ENCODE measurements around the gene EPYC. TPM values are rescaled to one million over a fixed set of nuclear protein-coding genes. Genes with fewer than 3 reads are reported as not detected.

Gene EPYC
- total RNA-seq, 1 experiment from 2014 or later = not detected

GRCh38 chr12:90970471-90970870 is 34.3 kb downstream of the EPYC start:
- POLR2A ChIA-PET (ENCODE audit: low non-redundant PET) = no interaction called here

GRCh38 chr12:90969851-90970250 is 34.9 kb downstream of the EPYC start:
- no TSS peak for BruUV-seq (replicated peaks)
- H3K4me3 ChIP-seq (ENCODE audit: low read depth, low read length, poor library complexity, severe bottlenecking) = no peak overlapping the region
- POLR2A ChIA-PET (ENCODE audit: low non-redundant PET) = no interaction called here
- CTCF ChIA-PET = no interaction called here
- DNase-seq (ENCODE audit: low spot score) = no peak
- H3K27ac ChIP-seq (ENCODE audit: low read depth, low read length, poor library complexity, severe bottlenecking) = no peak overlapping the region
- H3K27me3 ChIP-seq (replicated peaks; ENCODE audit: insufficient read depth, low read depth, low read length, poor library complexity) = no peaks in the 10 kb centered on the region
- no peaks in the 10 kb centered on the region for H3K36me3 ChIP-seq (ENCODE audit: insufficient read depth, low read length, poor library complexity, severe bottlenecking)
- intact Hi-C loops (cut with micrococcal nuclease; ENCODE audit: unreplicated experiment) = no loop called here
- H3K4me1 ChIP-seq (ENCODE audit: insufficient read depth, low read length, poor library complexity, severe bottlenecking) = no peaks in the 10 kb centered on the region
- no peaks in the 10 kb centered on the region for H3K9me3 ChIP-seq (ENCODE audit: low read depth, low read length, poor library complexity, severe bottlenecking)
- TF ChIP-seq EZH2 (IDR thresholded peaks at IDR 0.05; ENCODE audit: borderline replicate concordance, low read depth, low read length, poor library complexity, severe bottlenecking) (no peak), CTCF (conservative IDR thresholded peaks at IDR 0.05; ENCODE audit: low read depth, low read length) (no peak)

More at GRCh38 chr12:90970471-90970870, 34.3 kb downstream of the EPYC start:
- CTCF ChIA-PET = no interaction called here
- Histone ChIP-seq H3K27ac (ENCODE audit: low read depth, low read length, poor library complexity, severe bottlenecking) (no peak overlapping the region), H3K9me3 (ENCODE audit: low read depth, low read length, poor library complexity, severe bottlenecking) (no peaks in the 10 kb centered on the region), H3K36me3 (ENCODE audit: insufficient read depth, low read length, poor library complexity, severe bottlenecking) (no peaks in the 10 kb centered on the region), H3K4me1 (ENCODE audit: insufficient read depth, low read length, poor library complexity, severe bottlenecking) (no peaks in the 10 kb centered on the region), H3K4me3 (ENCODE audit: low read depth, low read length, poor library complexity, severe bottlenecking) (no peak overlapping the region), H3K27me3 (replicated peaks; ENCODE audit: insufficient read depth, low read depth, low read length, poor library complexity) (no peaks in the 10 kb centered on the region)
- DNase-seq (ENCODE audit: low spot score) = no peak
- intact Hi-C loops (cut with micrococcal nuclease; ENCODE audit: unreplicated experiment) = no loop called here
- BruUV-seq (replicated peaks) = no TSS peak
- no peak for TF ChIP-seq EZH2 (IDR thresholded peaks at IDR 0.05; ENCODE audit: borderline replicate concordance, low read depth, low read length, poor library complexity, severe bottlenecking)

DNA sequence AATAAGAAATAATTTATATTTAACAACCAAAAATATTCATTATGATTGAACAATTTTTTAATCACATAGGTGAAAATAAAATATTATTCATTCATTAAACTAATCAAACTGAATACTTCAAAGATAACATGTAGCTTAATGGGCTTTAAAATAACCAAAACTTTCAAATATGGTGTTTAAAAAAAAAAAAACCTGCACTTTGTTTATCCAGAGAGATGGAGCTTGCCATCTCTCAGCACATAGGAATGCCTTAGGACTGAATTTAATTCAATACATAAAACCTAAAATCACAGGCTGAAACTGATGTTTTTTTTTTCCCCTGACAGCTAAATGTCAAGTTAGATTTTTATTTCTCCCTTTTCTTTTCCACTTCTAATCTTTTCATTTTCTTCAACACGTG is 35.4 kb downstream of the EPYC start:
- DNase-seq (ENCODE audit: low spot score) = no peak
- TF ChIP-seq EZH2 (IDR thresholded peaks at IDR 0.05; ENCODE audit: borderline replicate concordance, low read depth, low read length, poor library complexity, severe bottlenecking) = no peak
- TF ChIP-seq CTCF (conservative IDR thresholded peaks at IDR 0.05; ENCODE audit: low read depth, low read length) = no peak
- intact Hi-C loops (cut with micrococcal nuclease; ENCODE audit: unreplicated experiment) = no loop called here
- Histone ChIP-seq H3K4me1 (ENCODE audit: insufficient read depth, low read length, poor library complexity, severe bottlenecking) (no peaks in the 10 kb centered on the region), H3K27ac (ENCODE audit: low read depth, low read length, poor library complexity, severe bottlenecking) (no peak overlapping the region), H3K27me3 (replicated peaks; ENCODE audit: insufficient read depth, low read depth, low read length, poor library complexity) (no peaks in the 10 kb centered on the region), H3K36me3 (ENCODE audit: insufficient read depth, low read length, poor library complexity, severe bottlenecking) (no peaks in the 10 kb centered on the region), H3K9me3 (ENCODE audit: low read depth, low read length, poor library complexity, severe bottlenecking) (no peaks in the 10 kb centered on the region), H3K4me3 (ENCODE audit: low read depth, low read length, poor library complexity, severe bottlenecking) (no peak overlapping the region)
- no TSS peak for BruUV-seq (replicated peaks)
- ChIA-PET CTCF (no interaction called here), POLR2A (ENCODE audit: low non-redundant PET) (no interaction called here)

DNA sequence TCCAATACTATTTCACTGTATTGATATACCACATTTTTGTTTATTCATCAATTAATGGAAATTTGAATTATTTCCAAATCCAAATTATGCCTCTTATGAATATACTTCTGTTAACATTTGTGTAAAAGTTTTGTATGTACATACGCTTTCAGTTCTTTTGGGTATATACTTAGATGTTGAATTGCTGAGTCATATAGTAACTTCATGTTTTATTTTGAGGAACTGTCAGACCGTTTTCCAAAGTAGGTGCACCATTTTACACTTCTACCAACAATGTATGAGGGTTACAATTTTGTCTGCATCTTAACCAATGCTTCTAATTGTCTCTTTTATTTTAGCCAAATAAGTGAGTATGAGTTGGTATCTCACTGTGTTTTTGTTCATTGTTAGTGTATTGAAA is 39.6 kb downstream of the EPYC start:
- H3K9me3 ChIP-seq (ENCODE audit: low read depth, low read length, poor library complexity, severe bottlenecking) = no peaks in the 10 kb centered on the region

More for the DNA sequence above, 39.6 kb downstream of the EPYC start:
- no peak for DNase-seq (ENCODE audit: low spot score)
- CTCF ChIA-PET = no interaction called here
- H3K36me3 ChIP-seq (ENCODE audit: insufficient read depth, low read length, poor library complexity, severe bottlenecking) = no peaks in the 10 kb centered on the region
- POLR2A ChIA-PET (ENCODE audit: low non-redundant PET) = no interaction called here
- intact Hi-C loops (cut with micrococcal nuclease; ENCODE audit: unreplicated experiment) = no loop called here
- TF ChIP-seq EZH2 (IDR thresholded peaks at IDR 0.05; ENCODE audit: borderline replicate concordance, low read depth, low read length, poor library complexity, severe bottlenecking) = no peak
- TF ChIP-seq CTCF (conservative IDR thresholded peaks at IDR 0.05; ENCODE audit: low read depth, low read length) = no peak
- H3K4me1 ChIP-seq (ENCODE audit: insufficient read depth, low read length, poor library complexity, severe bottlenecking) = no peaks in the 10 kb centered on the region
- no peaks in the 10 kb centered on the region for H3K27me3 ChIP-seq (replicated peaks; ENCODE audit: insufficient read depth, low read depth, low read length, poor library complexity)
- no peak overlapping the region for H3K27ac ChIP-seq (ENCODE audit: low read depth, low read length, poor library complexity, severe bottlenecking)
- BruUV-seq (replicated peaks) = no TSS peak
- no peak overlapping the region for H3K4me3 ChIP-seq (ENCODE audit: low read depth, low read length, poor library complexity, severe bottlenecking)
